ENCODE measurements around the gene OSBPL5.

DNA sequence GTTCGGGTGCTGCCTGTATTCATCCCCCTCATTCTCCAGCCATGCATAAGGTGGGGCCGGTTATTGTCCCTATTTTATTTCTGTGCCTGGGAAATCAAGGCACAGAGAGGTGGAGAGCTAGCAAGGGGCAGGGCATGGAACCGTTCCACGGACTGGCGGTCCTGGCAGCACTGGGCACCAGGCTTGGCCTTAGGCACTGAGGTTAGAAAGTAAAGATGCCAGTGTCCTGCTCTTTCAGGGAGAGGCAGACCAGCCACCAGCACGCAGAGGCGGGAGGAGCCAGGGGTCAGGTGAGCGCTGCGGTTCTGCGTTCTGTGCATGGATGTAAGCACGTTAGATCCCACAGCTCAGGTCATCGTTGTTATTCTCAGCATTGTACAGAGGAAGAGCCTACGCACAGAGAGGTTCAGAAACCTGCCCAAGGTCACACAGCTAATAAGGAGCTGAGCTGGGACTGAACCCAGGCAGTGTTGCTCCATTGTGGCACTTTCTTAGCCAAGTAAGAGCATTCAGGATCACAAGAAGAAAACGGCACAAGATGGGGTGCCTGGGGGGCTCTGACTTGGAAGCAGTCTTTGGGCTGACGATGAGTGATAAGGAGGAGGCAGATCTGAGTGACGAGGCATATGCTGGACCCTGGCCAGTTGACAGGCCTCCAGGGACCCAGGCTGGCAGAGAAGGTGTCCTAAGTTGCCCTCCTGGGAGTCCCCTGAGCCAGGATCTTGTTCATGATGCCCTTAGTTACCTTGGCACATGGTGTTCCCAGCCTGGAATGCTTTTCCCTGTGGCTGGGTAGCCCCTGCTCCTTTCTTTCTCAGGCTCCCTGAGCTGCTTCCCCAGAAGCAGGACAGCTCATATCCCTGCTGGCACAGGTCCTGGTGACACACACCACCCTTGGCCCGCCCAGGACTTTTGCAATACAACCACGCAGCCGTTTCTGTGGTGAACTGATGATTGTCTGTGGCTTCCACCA, 41.1 kb downstream of the OSBPL5 start:
- TF ChIP-seq POLR2A (IDR thresholded peaks at IDR 0.05) (no peak), POLR2AphosphoS5 (IDR thresholded peaks at IDR 0.05) (peak; percentile 50 to 82 (median 80))
- TF ChIP-seq, protein P1, sequence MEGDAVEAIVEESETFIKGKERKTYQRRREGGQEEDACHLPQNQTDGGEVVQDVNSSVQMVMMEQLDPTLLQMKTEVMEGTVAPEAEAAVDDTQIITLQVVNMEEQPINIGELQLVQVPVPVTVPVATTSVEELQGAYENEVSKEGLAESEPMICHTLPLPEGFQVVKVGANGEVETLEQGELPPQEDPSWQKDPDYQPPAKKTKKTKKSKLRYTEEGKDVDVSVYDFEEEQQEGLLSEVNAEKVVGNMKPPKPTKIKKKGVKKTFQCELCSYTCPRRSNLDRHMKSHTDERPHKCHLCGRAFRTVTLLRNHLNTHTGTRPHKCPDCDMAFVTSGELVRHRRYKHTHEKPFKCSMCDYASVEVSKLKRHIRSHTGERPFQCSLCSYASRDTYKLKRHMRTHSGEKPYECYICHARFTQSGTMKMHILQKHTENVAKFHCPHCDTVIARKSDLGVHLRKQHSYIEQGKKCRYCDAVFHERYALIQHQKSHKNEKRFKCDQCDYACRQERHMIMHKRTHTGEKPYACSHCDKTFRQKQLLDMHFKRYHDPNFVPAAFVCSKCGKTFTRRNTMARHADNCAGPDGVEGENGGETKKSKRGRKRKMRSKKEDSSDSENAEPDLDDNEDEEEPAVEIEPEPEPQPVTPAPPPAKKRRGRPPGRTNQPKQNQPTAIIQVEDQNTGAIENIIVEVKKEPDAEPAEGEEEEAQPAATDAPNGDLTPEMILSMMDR (IDR thresholded peaks at IDR 0.05) = no peak

Data from stomach (tissue), 4 donors.